ENCODE results near the gene ABCA13.
"Not testable (repeated sequence)": the region's sequence is repeated elsewhere in the genome, so short reads cannot be mapped to it uniquely, and the experiment has no call there.

Gene ABCA13

GRCh38 chr7:48173756-48174382, 2.6 kb downstream of the ABCA13 start:
- DNase-seq: no peak

GRCh38 chr7:48175019-48175418, 3.8 kb downstream of the ABCA13 start:
- DNase-seq: no peak

- DNase-seq: no peak
Observed at GRCh38 chr7:48176356-48176893, 5.2 kb downstream of the ABCA13 start.

GRCh38 chr7:48177271-48177670, 6.0 kb downstream of the ABCA13 start:
- no peak for DNase-seq

- DNase-seq: no peak
Observed at GRCh38 chr7:48179496-48180030, 8.3 kb downstream of the ABCA13 start.

GRCh38 chr7:48180981-48181380, 9.7 kb downstream of the ABCA13 start:
- no peak for DNase-seq

GRCh38 chr7:48182718-48183369, 11.6 kb downstream of the ABCA13 start:
- no peak for DNase-seq

GRCh38 chr7:48183370-48183743, 12.1 kb downstream of the ABCA13 start:
- DNase-seq: no peak

- DNase-seq: peak; percentile 6
Observed at GRCh38 chr7:48183965-48184364, 12.7 kb downstream of the ABCA13 start.

GRCh38 chr7:48188776-48189520, 17.7 kb downstream of the ABCA13 start:
- no peak for DNase-seq

GRCh38 chr7:48192996-48193395, 21.7 kb downstream of the ABCA13 start:
- DNase-seq: no peak

- DNase-seq: no peak
Observed at GRCh38 chr7:48193421-48193820, 22.2 kb downstream of the ABCA13 start.

- DNase-seq: not testable (repeated sequence)
Observed at GRCh38 chr7:48200946-48201589, 29.8 kb downstream of the ABCA13 start.

- DNase-seq: not testable (repeated sequence)
Observed at GRCh38 chr7:48202916-48203315, 31.7 kb downstream of the ABCA13 start.

- DNase-seq: peak; percentile 48
Observed at GRCh38 chr7:48207155-48207675, 36.0 kb downstream of the ABCA13 start.

GRCh38 chr7:48209004-48209600, 37.8 kb downstream of the ABCA13 start:
- no peak for DNase-seq

- peak; percentile 5 for DNase-seq
Observed at GRCh38 chr7:48213226-48213625, 42.0 kb downstream of the ABCA13 start.

- DNase-seq: no peak
Observed at GRCh38 chr7:48217266-48217665, 46.0 kb downstream of the ABCA13 start.

GRCh38 chr7:48217753-48218152, 46.5 kb downstream of the ABCA13 start:
- no peak for DNase-seq

GRCh38 chr7:48224042-48224441, 52.8 kb downstream of the ABCA13 start:
- DNase-seq: no peak

- DNase-seq: no peak
Observed at GRCh38 chr7:48225101-48225500, 53.8 kb downstream of the ABCA13 start.

- DNase-seq: no peak
Observed at GRCh38 chr7:48237354-48237753, 66.1 kb downstream of the ABCA13 start.
